Thyroid gland (tissue), 4 donors: ENCODE measurements around the gene EXOC3. TPM values are rescaled to one million over a fixed set of nuclear protein-coding genes. Genes with fewer than 3 reads are reported as not detected.

Source experiments
- DNase-seq, 2 donors: peaks; one replicate each; pipeline ENCODE4 v3.0.0-alpha.2; 2019
- H3K27ac ChIP-seq, 3 donors: fragments of 200-600 bp; sonication (generic); 1 replicate in 2 of 3; 2 replicates in 1 of 3; pipeline ENCODE4 v1.5.1; 2016 to 2019; ENCODE audit warnings: mild to moderate bottlenecking in 1 of 3, moderate library complexity in 1 of 3
- H3K27me3 ChIP-seq: fragments of 200-600 bp; sonication (generic); one replicate; pipeline ENCODE4 v1.5.1; 2019
- H3K36me3 ChIP-seq, 2 donors: fragments of 200-600 bp; sonication (generic); one replicate each; pipeline ENCODE4 v1.5.1; 2016 to 2019
- H3K4me1 ChIP-seq, 2 donors: fragments of 200-600 bp; sonication (generic); one replicate each; pipeline ENCODE4 v1.5.1; 2017 to 2019
- H3K4me3 ChIP-seq, 3 donors: fragments of 200-600 bp; sonication (generic); replicated peaks in 1 of 3; 1 replicate in 2 of 3; 2 replicates in 1 of 3; pipeline ENCODE4 v1.5.1; 2016; ENCODE audit warnings: mild to moderate bottlenecking in 1 of 3
- H3K9me3 ChIP-seq: fragments of 200-600 bp; sonication (generic); one replicate; pipeline ENCODE4 v1.5.1; 2017
- CTCF ChIP-seq, 6 experiments: fragments of 200-600 bp in 3 of 6; fragments of 450-650 bp in 3 of 6; sonication (generic) in 3 of 6; IDR thresholded peaks; one replicate each; pipeline ENCODE4 v1.5.1; 2016 to 2019; ENCODE audit warnings: antibody characterized with exemption in 6 of 6, mild to moderate bottlenecking in 2 of 6, inconsistent platforms in 1 of 6, moderate library complexity in 1 of 6
- POLR2A ChIP-seq, 2 donors: fragments of 450-650 bp; IDR thresholded peaks; one replicate each; pipeline ENCODE4 v1.6.1; 2017; ENCODE audit warnings: antibody characterized with exemption in 2 of 2, mild to moderate bottlenecking in 2 of 2, moderate library complexity in 1 of 2
- WGBS, 2 donors: methylation state at CpG; one replicate each; pipeline ENCODE4 v1.1.5; 2017; 5-methylcytosine and 5-hydroxymethylcytosine counted together
- intact Hi-C: fragments of 100-400 bp; cut with DNase I; formaldehyde crosslinking; loops from one replicate; pipeline ENCODE4 v1.15.1; 2023
- total RNA-seq, 4 donors: library from RNA; depleted of rRNA; stranded (reverse); fragments of >200 nt; gene quantifications; one replicate each; pipeline ENCODE4 v1.2.3, GENCODE V29; 2016

EXOC3 gene
- total RNA-seq, 4 donors from 2014 or later: 39.7 to 49.6 (median 45.0) TPM

- TF ChIP-seq CTCF (IDR thresholded peaks at IDR 0.05) (no peak), POLR2A (IDR thresholded peaks at IDR 0.05) (no peak)
- no peaks in the 10 kb centered on the region for H3K27me3 ChIP-seq
- intact Hi-C loops: no loop called here
- H3K27ac ChIP-seq: no peak overlapping the region
- no peaks in the 10 kb centered on the region for H3K9me3 ChIP-seq
- H3K4me3 ChIP-seq: no peak overlapping the region
- WGBS, 2 donors: 64 to 74% methylated on average over 14 of the region's 14 CpGs
- peaks cover 7 to 8% of the 10 kb centered on the region in 2 donors for H3K4me1 ChIP-seq
- DNase-seq: no peak
- H3K36me3 ChIP-seq: no peaks in the 10 kb centered on the region
Observed at GRCh38 chr5:438481-438981, 4.4 kb upstream of the EXOC3 start.

DNA sequence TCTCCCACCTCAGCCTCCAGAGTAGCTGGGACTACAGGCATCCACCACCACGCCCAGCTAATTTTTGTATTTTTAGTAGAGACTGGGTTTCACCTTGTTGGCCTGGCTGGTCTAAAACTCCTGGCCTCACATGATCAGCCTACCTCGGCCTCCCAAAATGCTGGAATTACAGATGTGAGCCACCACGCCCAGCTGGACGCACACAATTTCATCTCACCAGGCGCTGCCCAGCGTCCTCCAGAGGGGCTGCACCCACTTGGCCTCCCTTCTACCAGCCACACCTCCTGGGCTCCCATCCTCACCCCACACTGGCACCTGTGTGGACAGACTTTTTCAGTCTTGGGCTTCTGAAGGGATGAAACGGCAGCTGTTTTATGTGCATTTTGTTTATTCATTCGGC, 3.8 kb upstream of the EXOC3 start:
- Histone ChIP-seq H3K4me3 (no peak overlapping the region), H3K27me3 (no peaks in the 10 kb centered on the region), H3K9me3 (no peaks in the 10 kb centered on the region), H3K4me1 (peaks cover 13% of the 10 kb centered on the region in 2 donors), H3K27ac (no peak overlapping the region), H3K36me3 (no peaks in the 10 kb centered on the region)
- intact Hi-C loops: no loop called here
- TF ChIP-seq POLR2A (IDR thresholded peaks at IDR 0.05) (no peak), CTCF (IDR thresholded peaks at IDR 0.05) (no peak)
- 87 to 94% methylated on average over 8 of the region's 8 CpGs for WGBS, 2 donors
- no peak for DNase-seq

GRCh38 chr5:439636-440035, 3.3 kb upstream of the EXOC3 start:
- TF ChIP-seq CTCF (IDR thresholded peaks at IDR 0.05) (no peak), POLR2A (IDR thresholded peaks at IDR 0.05) (no peak)
- Histone ChIP-seq H3K27ac (no peak overlapping the region), H3K27me3 (no peaks in the 10 kb centered on the region), H3K36me3 (no peaks in the 10 kb centered on the region), H3K4me3 (no peak overlapping the region), H3K9me3 (no peaks in the 10 kb centered on the region), H3K4me1 (peaks cover 13 to 14% of the 10 kb centered on the region in 2 donors)
- WGBS, 2 donors: 65 to 79% methylated on average over 4 to 14 of the region's 14 CpGs
- intact Hi-C loops: loop anchor here (10.0 kb wide), 1 partner anchor 465 kb away; no protein-coding TSS in a partner anchor
- no peak for DNase-seq

DNA sequence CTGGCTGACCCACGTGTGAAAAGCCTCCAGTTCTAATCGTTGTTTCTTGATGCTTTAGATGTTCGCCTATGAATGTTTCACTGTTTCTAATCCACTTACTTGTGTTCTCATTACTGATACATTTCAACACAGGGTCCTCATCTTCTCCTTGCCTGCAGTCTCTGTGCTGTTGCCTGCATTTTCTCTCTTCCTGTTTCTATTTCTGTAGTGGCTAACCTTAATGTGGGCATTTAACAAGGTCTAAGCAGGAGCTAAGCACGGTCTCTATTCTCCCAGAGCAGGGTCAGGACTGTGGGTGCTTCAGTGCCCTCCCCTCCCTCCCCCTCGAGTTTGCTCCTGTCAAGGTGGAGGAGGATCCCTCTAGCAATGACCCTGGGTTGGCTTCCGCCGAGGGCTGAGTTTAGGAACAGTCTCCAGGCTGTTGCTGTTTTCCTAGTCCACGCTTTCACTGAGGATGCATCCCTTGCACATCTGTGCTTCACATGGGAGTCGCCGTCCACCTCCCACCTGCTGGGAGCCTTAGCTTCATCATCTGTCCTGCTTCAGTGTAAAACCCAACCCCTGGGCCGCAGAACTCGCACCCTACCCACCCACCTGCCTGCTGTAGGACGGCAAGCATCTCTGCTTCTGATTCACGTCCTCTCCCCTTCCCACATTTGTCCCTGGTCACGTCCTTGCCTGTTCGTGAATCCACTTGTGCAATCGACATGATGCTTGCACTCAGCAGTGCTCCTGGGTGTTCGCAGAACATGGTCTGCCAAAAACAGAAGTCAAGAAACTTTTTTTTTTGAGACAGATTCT, 2.4 kb upstream of the EXOC3 start:
- peaks cover 13 to 14% of the 10 kb centered on the region in 2 donors for H3K4me1 ChIP-seq
- no peak for DNase-seq
- 82 to 85% methylated on average over 18 of the region's 18 CpGs for WGBS, 2 donors
- H3K36me3 ChIP-seq: no peaks in the 10 kb centered on the region
- no peaks in the 10 kb centered on the region for H3K9me3 ChIP-seq
- H3K27ac ChIP-seq: no peak overlapping the region
- no peak overlapping the region for H3K4me3 ChIP-seq
- TF ChIP-seq POLR2A (IDR thresholded peaks at IDR 0.05) (no peak), CTCF (IDR thresholded peaks at IDR 0.05) (no peak)
- intact Hi-C loops: loop anchor here (10.0 kb wide), 1 partner anchor 464 kb away; no protein-coding TSS in a partner anchor
- H3K27me3 ChIP-seq: no peaks in the 10 kb centered on the region

DNA sequence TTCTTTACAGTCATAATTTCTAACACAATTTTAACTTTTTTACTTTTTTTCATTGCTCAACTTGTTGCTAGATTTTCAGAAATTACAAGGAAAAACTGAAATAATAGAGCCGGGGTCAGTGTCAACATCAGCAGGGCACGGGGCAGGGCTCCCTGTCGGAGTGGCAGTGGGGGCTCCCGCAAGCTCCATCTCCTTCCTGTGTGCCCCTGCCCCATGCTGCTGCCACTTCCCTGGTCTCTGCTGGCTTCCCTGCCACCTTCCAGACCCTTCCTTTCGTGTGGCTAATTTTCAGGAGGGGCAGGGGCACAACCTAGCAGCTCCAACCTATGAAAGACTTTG, 1.0 kb upstream of the EXOC3 start:
- no peaks in the 10 kb centered on the region for H3K27me3 ChIP-seq
- H3K4me3 ChIP-seq: peak overlapping the region in 2 of 3 donors; percentile 14 to 80
- intact Hi-C loops: loop anchor here (10.0 kb wide), 1 partner anchor 463 kb away; no protein-coding TSS in a partner anchor
- no peak overlapping the region for H3K27ac ChIP-seq
- WGBS, 2 donors: 81 to 90% methylated on average over 5 of the region's 5 CpGs
- TF ChIP-seq CTCF (IDR thresholded peaks at IDR 0.05): no peak
- no peak for TF ChIP-seq POLR2A (IDR thresholded peaks at IDR 0.05)
- no peak for DNase-seq
- peaks cover 13 to 14% of the 10 kb centered on the region in 2 donors for H3K4me1 ChIP-seq
- H3K36me3 ChIP-seq: peaks cover 0 to 8% of the 10 kb centered on the region in 2 donors
- no peaks in the 10 kb centered on the region for H3K9me3 ChIP-seq
